Right forelimb (tissue), 1 donor: ENCODE results near the gene PXDN.
A peak's percentile ranks its signal among the peaks of the same experiment; 100 is the strongest.

Source experiments
- DNase-seq: peaks from one replicate; pipeline ENCODE4 v3.0.0-alpha.2; 2018

The PXDN gene

DNA sequence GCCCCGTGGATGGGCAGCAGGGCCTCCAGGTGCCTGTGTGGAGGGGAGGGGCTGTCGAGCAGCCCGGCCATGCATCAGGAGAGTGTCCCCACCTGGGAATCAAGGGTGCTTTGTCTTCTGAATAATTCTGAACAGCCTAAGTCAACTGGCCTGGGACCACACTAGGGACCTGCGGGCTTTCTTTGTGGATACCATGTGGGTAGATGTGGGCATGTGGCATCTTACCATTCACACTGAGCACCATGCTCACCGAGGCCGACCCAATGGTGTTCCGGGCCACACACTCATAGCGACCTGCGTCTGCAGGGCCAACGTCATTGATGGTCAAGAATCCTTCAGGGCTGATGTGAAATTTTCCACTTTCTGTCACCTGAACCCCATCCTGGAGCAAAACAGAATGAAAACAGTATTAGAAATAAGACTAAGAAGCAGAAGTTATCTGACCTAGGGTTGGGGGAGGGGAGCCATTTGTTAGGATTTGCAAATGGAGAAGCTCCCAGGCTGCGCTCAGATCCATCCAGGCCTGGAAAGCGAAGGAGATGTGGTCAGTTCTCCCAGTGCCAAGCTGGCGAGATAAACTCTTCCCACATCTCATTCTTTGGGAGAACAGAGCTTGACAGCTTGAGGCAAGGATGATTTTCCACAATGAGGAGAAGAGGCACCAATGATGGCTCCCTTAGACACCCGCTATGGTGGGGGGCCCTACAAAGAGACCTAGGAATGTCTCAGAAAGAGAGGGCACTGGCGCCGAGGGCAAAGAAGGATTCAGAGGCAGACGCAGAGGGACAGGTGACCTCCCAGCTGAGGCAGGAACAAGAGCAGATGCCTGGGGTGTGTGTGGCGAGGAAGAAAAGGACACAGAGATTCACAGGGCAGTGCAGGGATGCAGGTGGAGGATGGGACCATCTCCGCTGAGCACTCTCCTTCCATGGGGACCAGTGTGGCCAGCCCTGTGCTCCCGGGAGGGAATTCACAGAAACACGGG, 83.4 kb downstream of the PXDN start:
- DNase-seq = peak; percentile 25

DNA sequence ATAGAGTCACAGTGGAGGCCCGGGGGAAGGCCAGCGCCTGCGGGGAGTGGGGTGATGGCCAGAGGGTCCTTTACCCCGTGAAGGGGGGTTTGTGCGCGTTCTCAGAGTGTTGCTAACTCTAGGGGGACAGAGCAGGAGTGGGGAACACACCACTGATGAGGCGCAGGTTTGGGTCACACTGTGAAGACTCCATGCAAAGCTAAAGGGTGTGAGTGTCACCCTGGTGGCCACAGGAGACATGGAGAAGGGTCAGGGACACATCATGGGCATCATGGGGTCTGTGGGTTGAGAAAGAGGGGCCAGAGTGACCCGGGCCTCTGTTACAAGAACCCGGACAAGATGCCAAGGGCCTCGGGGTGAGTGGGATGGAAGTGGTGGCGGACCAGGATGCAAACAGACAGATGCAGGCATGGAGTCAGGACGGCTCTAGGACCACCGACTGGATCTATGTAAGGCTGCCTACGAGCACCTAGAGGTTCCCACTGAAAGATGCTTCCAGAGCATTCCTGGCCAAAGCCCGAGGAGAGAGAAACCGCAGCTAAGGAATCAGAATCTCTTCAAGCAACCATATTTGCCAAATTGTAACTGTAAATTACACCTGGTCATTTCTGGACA, 84.3 kb downstream of the PXDN start:
- peak; percentile 22 for DNase-seq

DNA sequence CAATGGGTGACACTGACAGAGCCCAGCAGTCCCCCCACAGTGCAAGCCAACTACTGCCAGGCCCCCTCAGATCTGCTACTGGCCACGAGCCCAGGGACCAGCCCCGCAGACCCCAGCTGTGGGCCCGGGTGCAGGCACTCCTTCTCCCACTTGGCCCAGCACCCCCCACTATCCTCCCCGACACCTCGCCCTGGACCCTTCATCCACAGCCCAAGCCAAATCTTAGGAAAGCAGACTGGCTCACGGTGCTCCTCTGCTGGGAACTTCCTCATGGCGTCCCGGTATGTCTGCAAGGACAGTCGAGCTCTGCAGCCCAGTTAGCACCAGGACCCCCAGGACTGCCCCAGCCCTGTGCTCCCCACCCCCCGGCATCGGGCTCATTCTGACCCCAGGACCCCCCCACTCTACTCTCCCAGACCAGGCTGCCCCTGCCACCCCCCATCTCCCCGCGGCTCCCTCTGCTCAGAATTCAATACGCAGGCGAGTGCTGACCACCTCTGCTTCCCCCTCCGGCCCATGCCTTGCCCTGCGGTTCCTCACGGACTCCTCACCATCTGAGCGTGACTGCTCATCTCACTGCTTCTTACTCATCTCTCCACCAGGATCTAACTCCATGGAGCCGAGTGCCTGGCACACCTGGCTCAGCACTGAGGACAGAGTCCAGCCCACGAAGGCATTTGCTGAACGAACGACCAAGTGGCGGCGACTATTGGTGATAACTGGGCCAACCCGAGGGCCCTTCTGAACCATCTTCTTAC, 85.7 kb downstream of the PXDN start:
- DNase-seq = peak; percentile 35

DNA sequence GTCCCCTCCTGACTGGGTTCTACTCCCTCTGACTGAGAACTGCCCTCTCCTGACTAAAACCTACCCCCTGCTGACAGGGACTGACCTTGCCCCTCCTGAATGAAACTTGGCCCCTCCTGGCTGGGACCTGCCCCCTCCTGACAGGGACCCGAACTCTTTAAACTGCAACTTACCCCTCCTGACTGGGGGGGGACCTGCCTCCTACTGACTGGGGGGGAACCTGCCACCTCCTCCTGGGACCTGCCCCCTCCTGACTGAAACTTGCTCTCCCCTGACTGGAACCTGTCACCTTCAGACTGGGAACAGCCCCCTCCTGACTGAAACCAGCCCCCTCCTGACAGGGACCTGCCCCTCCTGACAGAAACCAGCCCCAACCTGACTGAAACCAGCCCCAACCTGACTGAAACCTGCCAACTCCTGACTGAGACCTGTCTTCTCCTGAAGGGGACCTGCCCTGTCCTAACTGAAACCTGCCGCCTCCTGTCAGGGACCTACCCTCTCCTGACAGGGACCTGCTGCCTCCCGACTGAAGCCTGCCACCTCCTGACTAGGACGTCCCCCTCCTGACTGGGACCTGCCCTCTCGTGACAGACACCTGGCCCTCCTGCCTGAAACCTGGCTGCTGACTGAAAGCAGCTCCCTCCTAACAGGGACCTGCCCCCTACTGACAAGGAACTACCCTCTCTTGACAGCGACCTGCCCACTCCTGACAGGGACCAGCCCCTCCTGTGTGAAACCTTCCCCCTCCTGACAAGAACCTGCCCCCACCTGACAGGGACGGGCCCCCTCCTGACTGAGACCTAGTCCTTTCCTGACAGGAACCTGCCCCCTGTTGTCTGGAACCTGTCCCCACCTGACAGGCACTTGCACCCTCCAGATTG, 87.1 kb downstream of the PXDN start:
- DNase-seq = peak; percentile 31

DNA sequence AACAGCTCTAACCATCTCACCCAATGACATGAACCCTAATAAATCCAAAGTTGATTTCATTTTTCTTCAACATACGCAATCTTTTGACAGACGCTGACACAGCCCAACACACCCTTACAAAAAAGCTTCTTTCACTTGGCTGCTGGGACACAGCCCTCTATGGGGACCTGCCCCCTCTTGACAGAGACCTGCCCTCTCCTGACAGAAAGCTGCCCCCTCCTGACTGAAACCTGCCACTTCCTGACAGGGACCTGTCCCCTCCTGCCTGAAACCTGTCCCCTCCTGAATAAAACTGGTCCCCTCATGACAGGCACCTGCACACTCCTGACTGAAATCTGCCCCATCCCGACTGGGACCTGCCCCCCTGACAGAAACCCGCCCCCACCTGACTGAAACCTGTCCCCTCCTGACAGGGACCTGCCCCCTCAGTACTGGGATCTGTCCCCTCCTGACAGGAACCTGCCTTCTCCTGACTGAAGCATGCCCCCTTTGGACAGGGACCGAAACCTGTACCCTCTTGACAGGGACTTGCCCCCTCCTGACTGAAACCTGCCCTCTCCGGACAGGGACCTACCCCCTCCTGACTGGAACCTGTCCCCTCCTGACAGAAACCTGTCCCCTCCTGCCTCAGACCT, 87.9 kb downstream of the PXDN start:
- peak; percentile 35 for DNase-seq

DNA sequence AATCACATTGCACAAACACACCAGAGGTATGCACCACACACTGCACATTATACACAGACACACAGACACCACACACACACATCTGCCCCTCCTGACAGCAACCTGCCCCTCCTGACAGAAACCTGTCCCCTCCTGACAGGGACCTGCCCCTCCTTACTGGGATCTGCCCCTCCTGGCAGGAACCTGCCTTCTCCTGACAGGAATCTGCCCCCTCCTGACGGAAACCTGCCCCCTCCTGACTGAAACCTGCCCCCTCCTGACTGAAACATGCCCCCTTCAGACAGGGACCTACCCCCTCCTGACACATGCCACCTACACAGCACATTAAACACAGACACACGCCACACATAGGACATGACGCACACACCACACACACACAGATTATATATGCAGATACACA, 88.9 kb downstream of the PXDN start:
- peak; percentile 15 for DNase-seq

DNA sequence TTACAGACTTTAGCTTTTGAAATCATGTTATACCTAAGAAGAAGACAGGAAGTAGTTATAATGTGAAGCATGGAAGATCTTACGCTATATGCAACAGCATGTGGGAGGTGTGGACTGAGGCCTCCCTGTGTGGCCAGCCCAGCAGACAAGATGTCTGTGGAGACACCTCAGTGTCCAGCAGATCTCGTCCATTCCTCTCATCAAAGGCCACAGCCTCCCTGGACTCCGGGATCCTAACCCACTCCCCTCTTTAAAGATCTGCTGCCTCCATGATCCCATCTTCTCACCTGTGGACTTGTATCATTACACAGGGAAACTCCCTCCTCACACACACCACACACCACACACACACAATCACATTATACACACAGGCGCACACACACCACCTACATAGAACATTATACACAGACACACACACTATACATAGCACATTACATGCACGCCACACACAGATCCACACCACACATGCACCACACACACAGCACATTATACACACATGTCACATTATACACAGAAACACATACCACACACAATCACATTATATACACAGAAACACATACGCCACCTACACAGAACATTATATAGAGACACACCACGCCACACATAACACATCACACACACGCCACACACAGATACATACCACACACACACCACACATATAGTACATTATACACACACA, 89.5 kb downstream of the PXDN start:
- peak; percentile 38 for DNase-seq

DNA sequence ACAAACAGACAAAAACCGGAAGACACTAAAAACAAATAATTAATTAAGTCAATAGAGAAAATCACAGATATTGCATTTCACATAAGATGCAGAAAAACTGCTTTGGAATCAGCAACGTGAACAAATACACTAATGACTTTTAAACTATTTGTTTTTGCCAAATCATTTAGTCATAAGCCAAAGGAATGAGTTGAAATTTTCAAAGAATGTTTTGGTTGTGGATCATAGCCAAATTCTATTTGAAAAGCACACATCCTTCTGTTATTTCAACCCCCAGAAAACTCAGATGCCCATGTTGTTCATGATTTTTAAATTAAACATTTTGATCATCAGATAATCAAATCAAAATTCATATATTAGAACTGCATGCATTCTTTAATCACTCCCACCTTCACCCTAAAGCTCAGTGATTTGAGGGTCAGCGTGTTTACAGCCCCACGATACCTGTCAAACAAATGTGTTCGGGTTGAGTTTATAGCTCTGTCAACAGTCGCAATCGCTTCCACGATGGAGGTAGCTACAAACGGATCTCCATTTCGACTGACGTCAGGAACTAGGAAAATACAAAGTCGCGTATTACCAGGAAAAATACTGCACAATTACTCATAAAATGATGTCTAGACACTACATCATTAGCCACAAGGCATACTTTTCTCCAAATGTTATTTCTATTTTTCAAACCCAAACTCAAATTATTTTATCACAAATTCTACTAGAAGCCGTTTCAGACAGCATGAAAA, 90.2 kb downstream of the PXDN start:
- DNase-seq = no peak

DNA sequence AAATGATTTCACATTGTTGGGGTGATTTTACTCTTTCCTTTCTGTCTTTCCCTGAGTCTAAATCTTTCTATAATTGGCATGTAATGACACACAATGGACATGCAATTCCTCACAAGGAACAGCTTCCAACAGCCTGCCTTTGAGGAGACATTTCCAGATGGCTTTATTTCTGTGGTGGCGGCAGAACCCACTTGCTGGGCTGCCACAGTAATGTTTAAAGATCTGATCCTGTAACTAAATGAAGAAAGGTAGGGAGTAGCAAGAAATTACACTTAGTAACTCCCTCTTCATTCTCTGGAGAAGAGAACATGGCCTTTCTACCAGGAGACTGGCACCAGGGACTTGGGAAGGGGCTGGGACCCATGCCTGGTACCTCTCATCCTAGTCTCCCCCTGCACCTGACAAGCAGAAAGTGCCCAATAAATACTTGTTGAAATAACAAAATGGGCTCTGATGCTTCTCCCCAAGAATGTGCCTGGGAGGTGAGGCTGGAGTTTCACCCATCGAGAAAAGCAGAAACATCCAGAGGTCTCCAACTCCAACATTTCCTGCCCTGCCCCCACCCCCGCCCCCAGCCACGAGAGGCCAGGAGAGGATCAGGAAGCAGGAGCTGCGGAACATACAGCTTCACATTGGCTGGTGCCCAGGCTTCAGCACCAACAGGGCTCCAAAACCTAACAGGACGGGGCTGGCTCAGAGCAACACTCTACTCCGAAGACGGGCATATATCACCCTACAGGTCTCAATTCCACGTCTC, 92.1 kb downstream of the PXDN start:
- DNase-seq = peak; percentile 66

DNA sequence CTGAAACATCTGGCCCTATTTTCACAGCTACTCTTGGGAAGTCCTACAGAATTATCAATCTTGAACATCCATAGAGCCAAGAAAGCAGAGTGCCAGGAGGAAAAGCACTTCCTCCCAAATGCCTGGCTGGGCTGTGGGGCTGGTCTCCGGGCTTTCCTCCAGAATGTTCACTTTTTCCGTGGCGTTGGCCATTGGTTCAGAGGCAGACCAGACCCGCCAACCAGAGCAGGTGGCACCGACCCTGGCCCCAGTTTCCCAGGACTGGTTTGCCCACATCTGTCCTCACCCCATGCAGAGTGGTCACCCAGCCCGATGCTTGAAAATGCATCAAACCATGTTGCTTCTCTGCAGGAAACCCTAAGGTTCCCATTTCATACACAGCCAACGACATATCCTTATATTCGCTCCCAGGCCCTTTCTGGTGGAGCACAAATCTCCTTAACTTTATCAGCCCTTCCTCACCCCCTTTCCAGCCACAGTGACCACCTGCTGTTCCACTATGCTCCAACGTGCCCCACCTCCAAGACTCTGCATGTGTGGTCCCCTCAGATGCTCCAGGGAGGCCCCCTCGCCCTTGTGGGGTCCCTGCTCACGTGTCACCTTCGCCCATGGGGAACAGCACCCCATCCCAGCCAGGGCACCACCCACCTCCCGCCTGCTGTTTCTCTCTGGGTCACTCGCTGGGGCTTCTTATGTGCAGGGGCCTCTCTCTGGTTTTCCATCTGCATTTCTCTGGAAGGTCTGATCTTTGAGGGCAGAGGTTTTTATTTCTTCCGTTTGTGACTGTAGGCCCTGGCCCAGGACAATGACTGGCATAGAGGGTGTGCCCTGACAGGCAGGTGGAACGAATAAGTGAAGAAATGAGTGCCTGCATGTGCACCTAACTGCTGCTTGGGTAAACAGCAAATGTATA, 92.9 kb downstream of the PXDN start:
- peak; percentile 70 for DNase-seq

DNA sequence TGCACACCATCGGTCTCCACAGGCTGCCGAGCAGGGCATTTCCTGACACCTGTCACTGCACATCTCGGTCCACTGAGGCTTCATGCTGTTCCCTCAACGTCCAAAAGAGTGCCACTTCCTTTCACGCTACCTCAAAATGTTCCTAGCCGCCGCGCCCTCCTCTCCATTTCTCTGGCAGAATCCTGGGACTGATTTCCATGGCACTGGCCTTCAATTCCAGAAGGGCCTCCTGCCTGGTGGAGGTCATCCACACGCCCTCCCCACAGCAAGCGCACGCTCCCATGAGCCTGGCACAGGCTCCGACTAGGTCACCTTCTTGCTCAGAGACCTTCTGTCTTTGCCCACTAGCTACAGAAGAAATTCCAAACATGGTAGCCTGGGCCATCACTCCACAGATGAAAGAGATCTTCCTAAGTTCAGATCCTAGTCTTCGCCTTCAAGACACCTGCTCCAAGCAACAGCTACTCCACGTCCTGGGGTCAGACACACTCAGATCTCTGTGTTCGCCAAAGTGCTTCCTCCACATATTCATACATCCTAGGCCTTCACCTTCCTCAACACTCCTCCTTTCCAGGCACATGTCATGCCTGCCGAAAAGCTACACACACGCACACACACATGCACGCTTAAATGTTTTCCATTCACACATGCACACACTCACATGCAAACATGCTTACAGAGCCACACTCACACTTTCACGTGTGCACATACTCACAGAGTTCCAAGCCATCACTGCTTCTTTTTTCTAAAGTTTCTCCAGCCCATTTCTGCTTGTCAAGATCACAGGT, 94.0 kb downstream of the PXDN start:
- DNase-seq = peak; percentile 30

DNA sequence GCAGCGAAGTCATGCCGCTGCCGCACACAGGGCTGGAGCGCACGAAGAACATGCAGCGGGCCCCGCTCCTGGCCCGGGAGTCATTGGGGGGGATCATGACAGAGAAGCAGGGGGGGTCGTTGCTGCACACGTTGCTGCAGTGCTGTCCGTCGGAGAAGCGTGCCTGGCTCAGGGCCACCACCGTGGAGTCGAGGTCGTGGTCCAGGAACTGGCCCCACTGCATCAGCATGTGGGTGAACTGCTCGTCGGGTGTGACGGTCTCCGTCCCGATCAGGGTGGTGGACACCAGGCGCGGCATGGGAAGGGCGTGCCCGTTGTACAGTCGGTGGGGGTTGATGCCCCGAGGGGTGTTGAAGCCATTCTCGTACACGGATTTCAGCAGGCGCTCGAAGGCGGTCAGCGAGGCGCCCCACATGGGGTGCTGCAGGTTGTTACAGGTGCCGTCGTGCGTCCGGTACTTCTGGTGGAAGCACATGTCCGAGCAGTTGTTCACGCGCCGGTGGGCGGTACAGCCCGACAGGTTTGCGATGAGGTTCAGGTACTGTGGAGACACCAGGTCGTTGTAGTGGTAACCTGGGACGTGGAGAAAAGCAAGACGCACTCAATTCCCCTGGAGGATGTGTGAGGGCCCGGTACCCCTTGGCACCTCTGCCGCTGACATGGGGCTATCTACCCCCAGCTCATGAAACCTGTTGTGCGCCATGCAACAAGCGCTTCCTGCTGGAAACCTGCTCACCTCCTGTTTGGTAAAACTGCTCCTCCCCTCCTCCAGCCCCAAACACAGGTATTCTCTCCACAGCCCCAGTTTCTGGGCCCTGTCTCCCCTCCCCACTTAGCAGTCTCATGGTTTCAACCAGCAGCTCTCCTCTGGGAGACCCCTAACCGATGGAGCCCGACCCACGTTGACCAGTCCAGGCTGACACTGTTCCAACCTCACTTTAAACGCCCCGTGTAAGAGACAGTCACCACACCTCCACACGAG, 94.9 kb downstream of the PXDN start:
- peak; percentile 32 for DNase-seq

DNA sequence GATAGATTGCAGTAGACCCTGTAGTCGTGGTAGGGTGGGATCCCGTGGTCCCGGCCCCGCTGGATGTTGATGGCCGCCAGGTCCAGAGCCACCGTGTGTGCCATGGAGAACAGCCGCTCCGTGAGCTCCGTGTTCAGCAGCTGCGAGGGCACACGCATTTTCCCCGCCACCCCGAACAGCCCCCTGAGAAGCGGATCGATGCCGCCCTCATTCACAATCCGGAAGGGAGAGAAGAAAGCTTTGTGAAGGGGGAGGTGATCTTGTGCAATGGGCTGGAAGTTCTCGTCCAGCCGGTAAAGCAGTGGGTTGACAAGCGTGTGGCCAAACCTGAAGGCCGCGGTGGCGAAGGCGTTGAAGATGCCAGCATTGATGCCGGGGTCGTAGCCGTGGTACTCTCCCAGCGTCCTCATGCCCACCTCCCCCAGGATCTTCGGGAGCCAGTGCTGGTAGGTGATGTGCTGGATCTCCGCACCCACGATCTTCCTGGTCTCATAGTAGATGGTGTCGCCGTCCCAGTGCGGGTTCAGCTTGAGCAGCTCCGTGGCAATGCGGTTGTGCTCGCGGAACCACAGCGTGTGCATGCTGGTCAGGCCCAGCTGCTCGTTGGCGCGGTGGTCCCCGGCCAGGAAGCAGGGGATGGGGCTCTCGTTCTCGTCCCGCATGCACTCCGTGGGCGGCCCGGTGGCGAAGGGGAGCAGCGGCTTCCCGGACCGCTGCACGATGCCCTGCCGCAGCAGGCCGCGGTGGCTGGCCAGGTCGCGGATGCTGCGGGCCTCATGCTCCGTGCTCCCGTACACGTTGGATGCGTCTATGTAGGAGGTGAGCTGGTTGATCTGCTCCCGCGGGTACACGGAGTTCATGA, 95.8 kb downstream of the PXDN start:
- peak; percentile 35 for DNase-seq

DNA sequence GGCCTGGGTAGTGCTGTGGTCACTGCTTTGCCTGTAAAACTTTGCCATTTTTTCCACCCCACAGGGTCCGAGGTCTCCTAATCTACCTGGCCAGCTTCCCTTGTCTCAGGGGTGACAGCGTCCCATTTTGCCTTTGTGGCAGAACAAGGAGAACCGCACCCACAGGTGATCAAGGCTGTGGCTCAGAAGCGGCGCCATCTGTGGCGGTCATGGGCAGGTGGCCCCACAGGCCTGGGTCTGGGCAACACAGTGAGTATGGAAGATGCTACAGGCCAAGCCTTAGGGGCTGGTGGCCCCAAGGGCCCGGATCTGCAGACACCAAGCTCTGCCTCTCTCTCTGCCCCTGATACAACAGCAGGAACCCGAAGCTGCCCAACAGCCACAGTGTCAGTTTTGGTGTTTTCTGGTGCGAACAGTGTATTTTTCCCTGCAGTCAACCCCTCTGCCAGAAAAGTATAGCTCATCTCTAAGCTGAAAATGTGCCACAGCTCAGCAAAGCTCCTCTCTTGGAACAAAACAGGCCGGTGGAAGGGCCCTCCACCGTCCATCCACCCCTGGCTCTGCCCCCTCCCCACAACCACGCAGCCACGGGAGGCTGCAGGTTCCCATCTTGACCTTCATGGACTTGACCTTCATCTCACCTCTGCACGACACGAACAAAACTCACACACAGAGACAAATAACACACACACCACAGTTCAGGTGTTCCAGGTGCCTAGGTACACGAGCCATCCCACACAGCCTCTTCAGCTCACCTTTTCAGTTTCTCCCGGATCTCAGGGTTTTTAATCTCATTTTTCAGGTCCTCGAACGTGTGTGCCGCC, 96.7 kb downstream of the PXDN start:
- peak; percentile 38 for DNase-seq
